Measurements from ENCODE around the gene GRK1.

GRK1 gene

DNA sequence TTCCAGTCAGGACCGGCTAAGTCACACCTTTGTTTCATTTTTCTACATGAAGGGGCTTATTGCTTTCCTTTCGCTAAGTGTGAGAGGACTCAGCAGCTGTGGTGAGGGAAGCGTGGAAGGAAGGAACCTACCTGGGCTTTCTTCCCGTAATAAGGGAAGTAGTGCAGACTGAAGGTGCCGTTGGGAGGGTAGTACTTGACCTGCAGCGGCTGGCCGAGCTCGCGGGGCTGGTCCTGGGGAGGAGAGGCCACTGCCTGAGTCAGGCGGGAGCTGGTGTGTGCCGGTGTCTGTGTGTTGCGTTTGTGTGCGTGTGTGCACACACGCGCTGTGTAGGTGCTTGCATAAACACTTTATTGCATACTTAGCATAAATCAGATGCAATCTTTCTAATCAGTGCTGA is 16.7 kb upstream of the GRK1 start:
- DNase-seq: no peak

DNA sequence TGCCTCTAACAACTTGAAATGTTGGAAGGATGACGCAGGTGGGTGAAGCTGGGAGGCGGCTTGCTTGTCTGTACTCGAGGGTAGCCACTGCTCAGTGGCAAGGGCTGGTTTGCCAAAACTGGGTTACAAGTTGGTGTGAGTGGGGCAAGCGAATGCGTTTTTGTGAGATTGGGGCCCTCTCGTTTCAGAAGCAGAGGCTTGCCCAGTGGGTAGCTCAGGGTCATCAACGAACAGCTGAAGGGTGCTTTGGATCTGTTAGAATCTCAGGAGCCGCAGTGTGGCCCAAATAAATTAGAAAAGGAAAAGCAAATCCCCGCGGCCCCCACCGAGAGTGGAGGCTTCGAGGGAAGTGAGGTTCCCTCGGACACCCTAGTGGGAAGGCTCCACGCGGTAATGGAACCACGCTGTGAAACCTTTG is 16.3 kb upstream of the GRK1 start:
- no peak for DNase-seq

DNA sequence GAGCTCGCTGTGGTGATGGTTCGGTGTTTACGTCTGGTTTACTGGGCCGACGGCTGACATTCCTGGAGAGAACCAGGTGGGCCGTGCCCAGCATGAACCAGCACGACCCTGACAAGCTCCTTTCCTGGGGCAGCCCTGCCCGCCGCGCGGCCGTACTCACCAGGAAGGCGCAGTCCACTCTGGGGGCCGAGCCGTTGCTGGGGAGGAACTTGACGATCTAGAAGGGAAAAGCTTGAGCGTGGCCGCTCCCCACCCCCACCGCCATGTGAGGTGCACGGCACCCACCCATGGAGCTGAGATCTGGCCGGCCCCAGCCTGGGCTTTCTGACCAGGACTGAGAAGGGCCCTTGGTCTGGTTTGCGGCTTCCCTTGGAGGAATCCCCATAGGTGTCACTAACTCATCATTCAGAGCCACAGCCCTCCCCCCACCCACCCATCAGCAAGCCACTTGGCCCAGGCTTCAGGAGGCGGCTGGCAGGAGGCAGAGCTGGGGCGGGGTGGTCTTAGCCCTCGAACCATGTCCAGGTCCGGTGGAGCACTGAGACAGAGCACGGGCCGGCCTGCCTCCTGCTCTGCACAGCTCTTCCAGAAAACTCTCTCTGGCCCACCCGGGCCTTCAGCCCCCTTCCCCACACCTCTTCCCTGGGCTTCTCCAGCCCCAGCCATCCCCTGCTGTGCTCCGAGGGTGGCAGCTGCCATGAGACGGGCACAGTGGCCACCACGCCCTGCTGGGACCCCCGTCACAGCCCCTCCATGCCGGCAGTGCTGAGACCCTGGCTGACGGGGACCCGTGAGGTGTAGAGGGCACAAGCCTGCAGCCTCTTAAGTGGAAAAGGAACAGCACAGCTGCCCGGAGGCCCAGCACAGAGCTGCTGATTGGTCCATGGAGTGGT is 15.3 kb upstream of the GRK1 start:
- no peak for DNase-seq

DNA sequence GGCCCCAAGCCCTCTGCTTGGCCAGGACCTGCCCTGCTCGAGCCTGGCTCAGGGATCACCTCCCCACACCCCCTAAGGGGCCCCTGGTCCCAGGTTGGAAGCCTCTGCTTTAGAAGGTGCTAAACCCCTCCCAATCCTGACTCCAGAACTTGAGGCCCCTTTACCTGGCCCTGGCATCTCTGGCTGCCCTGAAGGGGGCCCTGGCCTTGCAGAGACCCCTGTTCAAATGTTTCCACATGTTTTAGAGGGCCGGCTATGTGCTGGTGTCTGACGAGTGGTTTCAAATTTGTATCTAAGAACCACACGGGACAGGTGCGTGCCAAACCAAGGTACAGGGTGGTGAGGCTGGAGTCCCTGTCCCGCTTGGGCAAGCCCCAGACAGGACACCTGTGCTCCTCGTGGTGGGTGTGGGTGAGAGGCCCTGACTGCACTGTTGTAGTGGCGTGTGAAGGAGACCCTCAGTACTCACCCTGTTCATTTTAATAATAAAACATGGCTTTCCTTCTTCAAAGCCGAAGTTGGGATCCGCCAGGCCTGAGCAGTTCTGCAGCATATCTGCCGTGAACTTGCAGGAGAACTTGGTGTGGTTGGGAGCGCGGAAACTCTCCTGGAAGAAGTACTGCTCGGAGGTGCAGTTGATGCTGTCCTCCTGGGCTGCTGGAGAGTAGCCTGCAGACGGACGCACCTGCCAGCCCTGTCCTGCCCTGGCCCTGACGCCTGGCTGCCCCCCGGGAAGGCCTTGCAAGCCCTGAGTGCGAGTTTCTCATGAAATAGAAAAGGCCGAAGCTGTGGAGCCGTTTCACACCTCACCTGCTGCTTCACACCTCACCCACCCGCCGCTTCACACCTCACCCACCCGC is 14.4 kb upstream of the GRK1 start:
- DNase-seq: no peak

DNA sequence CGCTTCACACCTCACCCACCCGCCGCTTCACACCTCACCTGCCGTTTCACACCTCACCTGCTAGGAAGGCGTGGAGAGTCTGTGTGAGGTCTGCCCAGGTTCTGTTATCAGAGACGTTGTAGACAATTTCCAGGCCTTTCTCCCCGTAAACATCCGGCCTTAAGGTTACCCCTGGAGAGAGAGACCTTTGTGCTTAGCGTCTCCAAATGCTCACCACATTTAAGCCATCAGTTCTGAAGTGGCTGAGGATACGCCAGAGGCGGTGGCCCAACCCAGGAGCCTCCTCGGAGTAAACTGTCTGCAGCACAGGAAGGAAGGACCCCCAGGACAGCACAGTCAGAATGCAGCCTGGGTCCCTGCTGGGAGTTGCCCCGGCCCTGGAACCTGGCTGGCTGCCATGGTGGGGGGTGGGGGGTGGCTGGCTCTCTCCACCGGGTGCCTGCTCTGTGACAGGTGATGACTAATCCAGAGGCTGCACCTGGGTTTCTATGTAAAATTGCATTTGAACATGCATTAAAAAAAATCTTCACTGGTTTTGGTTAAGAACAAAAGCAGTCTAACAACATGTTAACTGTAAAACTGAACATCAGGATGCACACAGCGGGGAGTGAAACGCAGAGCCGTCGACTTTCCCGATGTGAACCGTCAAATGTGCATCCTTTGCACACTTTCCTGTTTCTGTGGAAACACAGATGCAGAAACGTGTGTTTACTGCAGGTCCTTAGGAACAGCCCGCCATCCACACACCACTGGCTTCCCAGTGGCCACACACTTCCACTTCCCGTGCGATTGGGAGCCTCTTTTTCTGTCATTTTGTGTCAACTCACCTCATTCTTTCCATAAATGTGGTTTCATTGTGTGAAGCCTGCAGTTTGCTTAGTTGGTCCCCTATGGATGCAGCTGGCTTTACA is 13.5 kb upstream of the GRK1 start:
- DNase-seq: no peak

DNA sequence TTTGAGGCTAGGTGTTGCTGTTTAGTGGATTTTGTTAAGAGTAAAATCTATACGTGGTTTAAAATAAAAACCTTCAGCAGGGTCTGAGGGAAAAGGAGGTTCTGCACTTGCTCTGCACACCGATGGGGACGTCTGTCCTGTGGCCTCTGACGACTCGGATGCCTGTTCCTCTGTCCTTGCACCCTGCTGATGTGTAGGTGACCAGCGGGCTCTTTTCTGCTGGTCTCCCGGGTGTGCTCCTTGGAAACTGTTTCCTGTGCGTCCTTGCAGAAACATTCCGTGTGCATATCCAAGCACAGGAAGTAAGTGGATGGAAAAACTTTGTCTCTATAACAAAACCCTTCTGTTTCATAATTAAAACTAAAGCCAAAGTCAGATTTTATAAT is 12.9 kb upstream of the GRK1 start:
- no peak for DNase-seq

DNA sequence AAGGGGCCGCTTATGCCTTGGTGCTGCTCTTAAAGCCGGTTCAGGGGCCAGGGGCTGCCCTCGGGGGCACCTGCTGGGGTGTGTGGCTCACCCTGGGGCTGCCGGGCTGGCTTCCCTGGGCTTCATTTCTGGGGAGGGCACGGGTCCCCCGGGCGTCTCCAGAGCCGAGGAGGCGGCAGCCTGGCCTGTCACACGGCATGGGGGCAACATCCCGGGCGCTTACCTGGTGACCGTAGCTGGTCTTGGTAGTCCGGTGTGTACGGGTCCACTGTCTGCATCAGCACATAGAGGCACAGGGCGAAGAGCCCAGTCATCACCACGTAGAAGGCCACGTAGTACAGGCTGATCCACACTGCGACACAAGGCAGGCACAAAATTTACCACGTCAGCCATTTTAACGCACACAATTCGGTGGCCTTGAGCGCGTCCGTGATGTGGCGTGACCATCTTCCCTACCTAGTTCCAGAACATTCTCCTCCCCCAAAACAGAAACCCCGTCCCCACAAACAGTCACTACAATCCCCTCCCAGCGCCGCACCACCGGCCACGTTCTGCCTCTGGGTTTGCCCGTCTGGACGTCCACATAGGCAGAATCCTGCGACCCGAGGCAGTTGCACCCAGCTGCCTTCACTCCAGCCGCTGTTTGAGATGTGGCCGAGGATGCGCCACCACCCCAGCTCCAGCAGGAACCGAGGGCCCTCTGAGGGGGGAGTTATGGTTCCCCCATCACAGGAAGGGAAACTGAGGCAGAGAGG is 12.3 kb upstream of the GRK1 start:
- no peak for DNase-seq

DNA sequence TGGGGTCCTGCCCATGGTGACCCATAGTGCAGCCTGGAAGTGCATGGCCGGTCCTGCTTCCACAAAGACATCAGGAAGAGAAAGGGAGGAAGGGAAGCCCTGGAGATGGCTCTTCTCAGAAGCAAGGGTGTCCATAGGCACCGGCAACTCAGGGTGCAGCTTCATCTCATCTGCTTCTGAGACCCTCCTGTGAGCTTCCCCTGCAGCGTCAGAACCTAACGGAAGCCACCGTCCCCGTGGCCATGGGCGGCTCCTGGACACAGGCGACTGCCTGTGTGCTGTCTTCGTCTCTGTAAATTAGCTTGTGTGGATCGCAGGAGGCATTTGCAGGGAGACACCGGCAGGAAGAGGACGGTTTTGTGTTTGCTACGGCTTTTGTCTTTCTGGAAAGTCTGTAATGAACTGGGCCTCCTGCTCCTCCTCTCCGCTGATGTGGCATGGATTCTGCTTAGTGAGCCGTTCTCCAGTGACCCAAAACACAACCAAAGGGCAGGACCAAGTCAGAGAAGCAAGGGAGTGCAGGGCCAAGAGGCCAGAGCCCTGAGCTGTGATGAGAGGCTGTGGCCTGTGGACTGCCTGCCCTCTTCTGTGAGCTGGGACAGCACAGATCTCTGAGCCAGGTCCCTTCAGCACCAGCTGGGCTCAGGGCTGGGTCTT is 11.5 kb upstream of the GRK1 start:
- DNase-seq: no peak

DNA sequence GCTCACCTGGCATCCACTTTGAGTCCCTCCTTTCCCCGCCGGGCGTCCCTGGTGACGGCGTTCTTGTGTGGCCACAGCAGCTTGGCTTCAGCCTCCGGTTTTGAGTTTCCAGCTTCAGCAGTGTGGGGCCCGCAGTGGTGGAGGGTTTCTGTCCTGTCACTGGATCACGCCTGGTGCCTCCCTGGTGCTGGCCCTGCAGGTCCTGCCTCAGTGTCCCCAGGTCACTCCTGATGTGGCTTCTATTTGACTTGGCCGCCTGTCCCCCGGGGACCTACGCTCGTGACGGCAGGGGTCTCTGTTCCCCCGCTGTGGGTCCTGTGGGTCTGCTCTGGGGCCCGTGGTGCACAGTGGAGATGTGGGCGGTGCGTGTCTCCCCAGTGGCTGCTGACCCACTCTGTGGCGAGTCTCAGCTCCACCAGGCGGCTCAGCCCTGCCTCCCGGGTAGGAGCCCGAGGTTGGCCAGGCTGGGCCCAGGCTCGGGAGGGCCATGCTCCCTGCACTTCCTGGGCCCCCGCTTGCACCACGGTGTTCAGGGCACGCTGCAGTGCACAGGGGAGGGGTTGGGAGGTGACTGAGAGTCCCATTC is 10.9 kb upstream of the GRK1 start:
- DNase-seq: no peak

DNA sequence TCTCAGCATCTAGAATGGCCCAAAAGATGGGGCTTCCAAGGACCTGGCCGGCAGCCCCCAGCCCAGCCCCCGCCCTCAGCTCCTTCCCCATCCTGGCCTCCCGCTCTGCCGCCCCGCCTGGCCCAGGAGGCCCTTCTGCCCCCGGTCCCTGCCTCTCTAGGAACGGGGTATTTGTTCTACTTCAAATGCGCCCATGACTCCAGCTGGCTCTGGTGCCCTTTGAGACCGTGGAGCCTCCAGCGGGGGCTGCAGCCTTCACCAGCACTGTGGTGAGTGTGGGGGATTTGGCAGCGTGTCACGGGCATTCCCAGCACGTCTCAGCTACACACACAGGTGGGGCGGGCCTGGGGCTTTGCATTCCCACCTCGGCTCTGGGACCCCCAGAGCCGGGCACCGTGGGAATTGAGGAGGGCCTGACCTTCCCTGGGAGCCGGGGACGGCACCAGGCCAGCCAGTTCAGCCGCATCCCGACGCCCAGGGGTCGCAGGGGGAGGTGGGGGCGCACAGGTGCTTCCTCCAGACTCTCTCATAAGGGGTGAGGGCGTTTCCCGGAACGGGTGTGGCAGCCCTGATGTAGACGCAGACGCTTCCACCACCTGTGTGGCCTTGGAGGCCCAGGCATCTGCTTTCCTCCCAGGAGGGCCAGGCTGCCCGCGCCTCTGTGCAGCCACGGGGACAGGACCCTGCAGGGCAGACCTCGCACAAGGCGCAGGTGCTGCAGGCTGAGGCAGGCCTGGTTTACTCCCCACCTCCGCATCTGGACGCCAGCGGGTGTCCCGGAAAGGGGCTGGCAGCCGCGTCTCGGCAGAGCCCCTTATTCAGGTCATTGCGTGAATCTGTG is 10.0 kb upstream of the GRK1 start:
- DNase-seq: no peak

DNA sequence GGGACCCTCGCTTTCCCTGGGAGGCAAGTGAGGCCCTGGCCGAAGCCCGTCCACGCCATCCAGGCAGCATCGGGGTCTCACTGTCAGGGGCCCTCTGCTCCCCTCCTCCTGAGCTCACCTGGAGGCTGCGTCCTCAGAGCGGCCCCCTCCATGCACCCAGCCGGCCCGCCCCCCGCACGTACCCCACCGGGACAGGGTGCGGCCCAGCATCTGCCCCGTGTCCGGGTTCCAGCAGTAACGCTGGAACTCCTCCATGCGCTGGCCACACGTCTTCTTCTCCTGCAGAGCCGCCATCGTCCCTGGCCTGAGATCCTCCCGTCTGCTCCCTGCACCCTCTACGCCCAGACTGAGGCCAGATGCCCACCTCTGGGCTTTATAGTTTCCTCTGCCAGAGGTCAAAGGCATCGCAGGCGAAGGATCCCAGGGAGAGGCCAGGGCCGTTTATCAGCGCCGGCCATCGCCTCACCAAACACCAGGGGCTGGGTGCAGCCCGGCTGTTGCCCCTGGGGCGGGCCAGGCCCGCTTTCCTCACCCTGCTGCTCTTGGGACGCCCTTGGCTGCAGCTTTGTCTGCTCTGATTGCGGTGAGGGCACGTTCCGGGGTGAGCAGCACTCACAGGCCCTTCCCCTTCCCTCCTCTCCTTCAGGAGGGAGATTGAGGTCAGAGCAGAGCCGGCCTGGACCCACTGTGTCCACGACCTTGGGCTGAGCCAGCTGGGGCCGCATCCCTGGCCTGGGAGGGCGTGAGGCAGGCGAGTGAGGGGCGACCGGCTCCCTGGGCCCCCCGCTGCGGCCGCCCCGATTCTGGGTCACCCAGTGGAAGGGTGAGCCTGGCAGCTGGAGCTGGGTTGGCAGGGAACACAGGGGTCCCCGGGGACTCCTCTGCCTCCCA is 8.9 kb upstream of the GRK1 start, which contains the start of gene ATP4B:
Gene ATP4B, minus strand, starts transcription at position 348 of the 891 bp plus-strand sequence. Its CDS starts 54 bp downstream, at position 294.
- no peak for DNase-seq

DNA sequence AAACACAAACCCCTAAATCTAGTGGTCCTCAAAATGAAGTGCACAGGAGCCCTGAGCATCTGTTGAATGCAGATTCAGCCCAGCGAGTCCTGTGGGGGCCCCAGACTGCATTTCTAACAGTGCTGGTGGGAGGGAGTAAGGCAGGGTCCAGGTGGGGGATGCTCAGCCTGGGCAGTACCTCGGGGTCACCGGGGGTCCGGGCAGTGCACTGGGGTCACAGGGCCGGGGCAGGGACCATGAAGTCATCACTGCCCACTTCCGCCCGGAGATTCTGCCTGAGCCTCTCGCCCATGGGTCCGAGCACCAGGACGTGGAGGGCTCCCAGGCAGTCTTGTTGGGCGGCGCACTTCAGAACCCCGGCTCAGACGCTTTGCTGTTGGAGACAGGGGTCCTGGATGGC is 8.2 kb upstream of the GRK1 start:
- no peak for DNase-seq

DNA sequence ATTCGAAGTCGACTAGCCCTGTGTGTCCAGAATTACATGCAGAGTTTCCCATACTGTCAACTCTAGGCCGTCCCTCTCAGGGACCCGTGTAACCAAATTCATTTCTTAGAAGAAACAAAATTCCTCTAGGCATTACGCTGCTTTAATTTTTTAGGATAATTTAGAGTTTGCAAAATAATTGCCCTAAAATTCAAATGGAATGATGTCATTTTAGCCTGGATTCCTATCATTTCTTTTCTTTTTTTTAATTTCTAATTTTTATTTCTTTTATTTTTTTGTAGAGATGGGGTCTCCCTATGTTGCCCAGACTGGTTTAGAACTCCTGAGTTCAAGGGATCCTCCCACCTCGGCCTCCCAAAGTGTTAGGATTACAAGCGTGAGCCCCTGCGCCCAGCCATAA is 7.7 kb upstream of the GRK1 start:
- no peak for DNase-seq

DNA sequence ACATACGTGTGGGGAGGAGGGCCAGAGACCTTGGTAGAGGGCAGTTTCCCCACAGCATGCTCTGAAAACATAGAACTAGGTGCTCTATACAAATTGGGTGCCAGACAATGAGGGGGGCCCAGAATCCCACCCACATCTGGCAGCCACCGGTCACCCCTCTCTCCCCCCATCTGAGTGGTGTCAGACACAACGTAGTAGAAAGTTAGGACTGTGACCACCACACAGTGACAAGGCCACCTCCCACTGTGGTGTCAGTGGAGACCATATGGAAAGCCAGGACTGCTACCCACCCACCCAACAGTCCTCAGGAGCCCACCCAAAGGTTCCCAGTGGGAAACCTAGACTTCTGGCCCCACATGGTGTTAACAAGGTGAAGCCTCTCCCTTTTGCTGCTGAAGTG is 7.0 kb upstream of the GRK1 start:
- DNase-seq: no peak

DNA sequence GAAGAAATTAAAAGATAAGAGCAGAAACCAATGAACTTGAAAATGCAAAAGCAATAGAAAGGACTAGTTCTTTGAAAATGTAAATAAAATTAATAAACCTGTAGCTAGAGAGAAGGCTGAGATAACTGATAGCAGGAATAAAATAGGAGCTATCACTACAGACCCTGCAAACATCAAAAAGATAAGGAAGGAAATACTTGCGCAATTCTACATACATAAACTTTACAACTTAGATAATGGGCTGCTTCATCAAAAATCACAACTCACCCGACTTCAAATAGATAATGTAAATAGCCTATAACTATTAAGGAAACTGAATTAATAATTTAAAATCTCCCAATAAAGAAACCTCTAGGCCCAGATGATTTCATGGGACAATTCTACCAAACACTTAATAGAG is 5.5 kb upstream of the GRK1 start:
- no peak for DNase-seq

DNA sequence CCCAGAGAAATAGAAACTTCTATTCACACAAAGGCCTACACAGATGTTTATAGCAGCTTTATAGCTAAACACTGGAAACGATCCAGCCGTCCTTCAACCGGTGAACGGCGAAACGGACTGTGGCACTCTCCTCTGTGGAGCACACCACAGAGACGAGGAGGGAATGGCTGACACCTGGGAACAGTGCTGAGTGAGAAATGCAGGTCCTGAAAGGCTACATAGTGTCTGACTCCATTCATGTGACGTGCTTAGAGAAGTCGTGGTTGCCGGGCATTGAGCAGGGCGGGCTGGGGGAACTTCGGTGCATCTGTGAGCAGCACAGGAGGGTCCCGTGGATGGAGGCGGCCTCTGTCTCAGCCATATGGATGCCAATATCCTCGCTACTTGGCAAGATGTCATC is 3.1 kb upstream of the GRK1 start:
- DNase-seq: no peak

DNA sequence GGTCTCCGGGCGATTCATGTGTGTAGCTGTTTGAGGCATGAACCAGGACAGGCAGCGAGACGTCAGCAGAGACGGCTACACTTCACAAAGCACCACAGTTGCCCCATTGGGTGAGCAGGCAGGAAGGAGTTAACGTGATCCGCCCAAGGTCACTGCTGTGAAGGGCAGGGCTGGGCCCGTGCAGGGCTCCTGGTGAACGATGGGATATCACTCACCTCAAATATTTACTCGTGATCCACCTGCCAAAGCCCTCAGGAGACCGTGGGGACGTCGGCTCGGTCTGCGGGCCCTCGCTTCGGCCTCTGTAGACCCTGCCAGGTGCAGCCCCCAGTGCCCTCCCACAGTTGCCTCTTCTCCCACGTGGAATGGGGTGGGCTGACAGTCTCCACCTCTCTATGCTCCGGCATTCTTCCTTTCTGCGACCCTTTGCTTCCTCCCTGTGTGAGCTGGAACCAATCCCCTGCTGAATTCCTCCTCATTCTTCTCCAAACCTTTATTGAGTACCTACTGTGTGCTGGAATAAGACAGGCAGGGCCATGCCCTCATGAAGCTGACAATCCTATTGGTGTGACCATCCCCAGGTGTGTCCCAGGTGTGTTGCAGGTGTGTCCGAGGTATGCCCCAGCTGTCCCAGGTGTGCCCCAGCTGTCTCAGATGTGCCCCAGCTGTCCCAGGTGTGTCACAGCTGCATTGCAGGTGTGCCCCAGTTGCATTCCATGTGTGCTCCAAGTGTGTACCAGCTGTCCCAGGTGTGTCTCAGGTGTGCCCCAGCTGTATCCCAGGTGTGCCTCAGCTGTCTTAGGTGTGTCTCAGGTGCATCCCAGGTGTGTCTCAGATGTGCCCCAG is 2.0 kb upstream of the GRK1 start:
- no peak for DNase-seq

Data from fibroblast of skin of back (primary cell).